ENCODE measurements around the gene PBX3.

GRCh38 chr9:125970340-125970739 is 223.2 kb downstream of the PBX3 start:
- TF ChIP-seq CTCF (IDR thresholded peaks at IDR 0.05) (no peak), POLR2A (IDR thresholded peaks at IDR 0.05) (no peak)
